CD14-positive monocyte (primary cell): ENCODE data around the gene OLR1. TPM values are rescaled to one million over a fixed set of nuclear protein-coding genes. Genes with fewer than 3 reads are reported as not detected.

Experiments
- DNase-seq, 3 donors: peaks; one replicate each; pipeline ENCODE4 v3.0.0-alpha.2; 2011 to 2022
- H2AFZ ChIP-seq: 2 replicates; pipeline ENCODE4 v1.6.0; 2012; ENCODE audit warnings: mild to moderate bottlenecking, low read depth, low read length, inconsistent platforms; ENCODE audit not compliant: insufficient read depth, poor library complexity, severe bottlenecking
- H3K27ac ChIP-seq, 2 donors: 1 replicate in 1 of 2; 2 replicates in 1 of 2; pipeline ENCODE4 v1.5.1; 2012 to 2013; ENCODE audit warnings: low read length in 2 of 2, control low read depth in 1 of 2, inconsistent platforms in 1 of 2, low read depth in 1 of 2, mild to moderate bottlenecking in 1 of 2
- H3K27me3 ChIP-seq, 2 donors: one replicate each; pipeline versions ENCODE4 v1.6.0 to v1.6.1; 2011 to 2013; ENCODE audit warnings: low read length in 2 of 2; ENCODE audit not compliant: control insufficient read depth in 2 of 2, insufficient read depth in 2 of 2
- H3K36me3 ChIP-seq, 2 donors: replicated peaks in 1 of 2; 1 replicate in 1 of 2; 2 replicates in 1 of 2; pipeline versions ENCODE4 v1.5.1 to v1.6.1; 2012 to 2013; ENCODE audit warnings: low read length in 2 of 2, control low read depth in 1 of 2, inconsistent platforms in 1 of 2, mild to moderate bottlenecking in 1 of 2; ENCODE audit not compliant: insufficient read depth in 2 of 2, control insufficient read depth in 1 of 2
- H3K4me1 ChIP-seq, 2 donors: 1 replicate in 1 of 2; 2 replicates in 1 of 2; pipeline versions ENCODE4 v1.5.1 to v1.6.1; 2012 to 2013; ENCODE audit warnings: low read length in 2 of 2, control low read depth in 1 of 2, inconsistent platforms in 1 of 2, mild to moderate bottlenecking in 1 of 2, moderate library complexity in 1 of 2; ENCODE audit not compliant: insufficient read depth in 2 of 2, control insufficient read depth in 1 of 2
- H3K4me2 ChIP-seq: replicated peaks from 2 replicates; pipeline ENCODE3; 2012; ENCODE audit warnings: low read length, moderate library complexity, mild to moderate bottlenecking; ENCODE audit not compliant: poor library complexity, severe bottlenecking; ENCODE audit errors: extremely low read depth
- H3K4me3 ChIP-seq, 3 experiments: fragments of 200-600 bp in 1 of 3; sonication (generic) in 1 of 3; replicated peaks in 1 of 3; 1 replicate in 2 of 3; 2 replicates in 1 of 3; pipeline ENCODE4 v1.5.1; 2011 to 2013; ENCODE audit warnings: low read length in 3 of 3, mild to moderate bottlenecking in 3 of 3, control low read depth in 2 of 3, low read depth in 2 of 3, inconsistent platforms in 1 of 3, moderate library complexity in 1 of 3
- H3K79me2 ChIP-seq: 2 replicates; pipeline ENCODE4 v1.6.0; 2012; ENCODE audit warnings: mild to moderate bottlenecking, control low read depth, inconsistent platforms, low read length, moderate library complexity; ENCODE audit not compliant: insufficient read depth
- H3K9ac ChIP-seq: 2 replicates; pipeline ENCODE4 v1.6.0; 2017; ENCODE audit warnings: low read length, mild to moderate bottlenecking; ENCODE audit not compliant: insufficient read depth, poor library complexity, severe bottlenecking
- H3K9me3 ChIP-seq, 2 donors: replicated peaks in 1 of 2; 1 replicate in 1 of 2; 2 replicates in 1 of 2; pipeline versions ENCODE4 v1.5.1 to v1.6.1; 2012 to 2013; ENCODE audit warnings: low read length in 2 of 2, control low read depth in 1 of 2; ENCODE audit not compliant: control insufficient read depth in 1 of 2, insufficient read depth in 1 of 2
- H4K20me1 ChIP-seq: 2 replicates; pipeline ENCODE4 v1.6.0; 2012; ENCODE audit warnings: mild to moderate bottlenecking, low read length, control low read depth, moderate library complexity; ENCODE audit not compliant: insufficient read depth
- H3K27ac Mint-ChIP-seq, 7 donors: one replicate each; pipeline ENCODE4 v1.8.0; 2020; ENCODE audit warnings: mild to moderate bottlenecking in 7 of 7, mixed read lengths in 7 of 7, moderate library complexity in 6 of 7, inconsistent platforms in 2 of 7
- H3K27me3 Mint-ChIP-seq, 3 donors: one replicate each; pipeline ENCODE4 v1.8.0; 2021 to 2022; ENCODE audit warnings: low read depth in 3 of 3, mild to moderate bottlenecking in 3 of 3, mixed read lengths in 3 of 3, moderate library complexity in 3 of 3, inconsistent platforms in 1 of 3
- H3K36me3 Mint-ChIP-seq, 2 donors: one replicate each; pipeline ENCODE4 v1.8.0; 2020; ENCODE audit warnings: mixed read lengths in 2 of 2, inconsistent platforms in 1 of 2, mild to moderate bottlenecking in 1 of 2
- H3K4me1 Mint-ChIP-seq: one replicate; pipeline ENCODE4 v1.8.0; 2020; ENCODE audit warnings: mild to moderate bottlenecking, mixed read lengths
- H3K4me3 Mint-ChIP-seq, 2 donors: one replicate each; pipeline ENCODE4 v1.8.0; 2020; ENCODE audit warnings: mild to moderate bottlenecking in 2 of 2, mixed read lengths in 2 of 2, moderate library complexity in 1 of 2
- H3K9me3 Mint-ChIP-seq, 7 donors: one replicate each; pipeline ENCODE4 v1.8.0; 2020 to 2022; ENCODE audit warnings: mixed read lengths in 7 of 7, mild to moderate bottlenecking in 6 of 7, moderate library complexity in 6 of 7, inconsistent platforms in 2 of 7
- WGBS: methylation state at CpG from one replicate; pipeline ENCODE4 v1.1.5; 2013; ENCODE audit warnings: missing lambda C conversion rate; ENCODE audit not compliant: insufficient coverage; 5-methylcytosine and 5-hydroxymethylcytosine counted together
- intact Hi-C, 2 donors: fragments of 100-400 bp; cut with micrococcal nuclease; formaldehyde crosslinking; loops; one replicate each; pipeline versions ENCODE4 v1.15.0 to v1.15.1; 2023
- polyA plus RNA-seq, 3 donors: library from polyadenylated mRNA; depleted of rRNA in 1 of 3; unstranded in 2 of 3; stranded (reverse) in 1 of 3; fragments of 300-500 nt in 2 of 3; fragments of >200 nt in 1 of 3; fragmentation: Illumina TruSeq in 2 of 3; gene quantifications; 1 replicate in 2 of 3; 2 replicates in 1 of 3; pipeline ENCODE4 v1.2.3, GENCODE V29; 2012 to 2021
- TF ChIP-seq, protein P1 (sequence below): fragments of 200-600 bp; IDR thresholded peaks from one replicate; pipeline ENCODE4 v1.8.0; 2022; ENCODE audit warnings: antibody characterized with exemption, mild to moderate bottlenecking

The OLR1 gene
- polyA plus RNA-seq, 3 donors, result 0.88 to 12.9 (median 0.99) TPM

DNA sequence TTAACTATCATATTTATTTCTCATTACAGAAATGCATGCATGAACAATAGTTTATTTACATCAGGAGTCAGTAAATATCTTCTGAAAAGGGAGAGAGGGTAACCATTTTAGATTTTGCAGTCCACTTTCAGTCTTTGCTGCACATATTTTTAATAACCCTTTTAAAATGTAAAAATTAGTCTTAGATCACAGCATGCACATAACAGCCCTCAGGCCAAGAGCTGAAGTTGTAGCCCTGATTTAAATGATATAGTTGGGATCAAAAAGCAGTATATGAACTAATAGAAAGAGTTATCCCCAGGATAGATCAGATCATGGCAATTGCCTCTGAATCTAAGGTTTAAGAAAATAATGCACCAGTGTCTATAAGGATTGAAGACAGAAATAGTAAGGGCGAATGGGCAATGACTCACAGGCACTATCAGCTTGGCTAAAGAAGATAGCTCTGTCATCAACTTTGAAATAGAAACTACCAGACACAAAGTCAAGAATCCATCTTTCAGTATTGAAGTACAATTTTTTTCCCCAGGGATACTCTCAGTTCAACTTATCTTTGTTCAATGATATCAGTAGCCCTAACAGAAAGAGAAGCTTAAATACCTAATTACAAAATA lies 28.8 kb downstream of the OLR1 start:
- 0% methylated on average over 1 of the region's 1 CpG for WGBS
- no peak overlapping the region for H3K27ac ChIP-seq
- H3K9ac ChIP-seq, result no peak overlapping the region
- no peaks in the 10 kb centered on the region for H3K9me3 ChIP-seq
- no peaks in the 10 kb centered on the region for H3K27me3 ChIP-seq
- peaks cover 0 to 5% (median 4%) of the 10 kb centered on the region in 3 donors for H3K27me3 Mint-ChIP-seq
- no peaks in the 10 kb centered on the region for H3K79me2 ChIP-seq
- H3K36me3 ChIP-seq, result no peaks in the 10 kb centered on the region
- H3K4me2 ChIP-seq, result no peak overlapping the region
- DNase-seq, result no peak
- TF ChIP-seq, protein P1, sequence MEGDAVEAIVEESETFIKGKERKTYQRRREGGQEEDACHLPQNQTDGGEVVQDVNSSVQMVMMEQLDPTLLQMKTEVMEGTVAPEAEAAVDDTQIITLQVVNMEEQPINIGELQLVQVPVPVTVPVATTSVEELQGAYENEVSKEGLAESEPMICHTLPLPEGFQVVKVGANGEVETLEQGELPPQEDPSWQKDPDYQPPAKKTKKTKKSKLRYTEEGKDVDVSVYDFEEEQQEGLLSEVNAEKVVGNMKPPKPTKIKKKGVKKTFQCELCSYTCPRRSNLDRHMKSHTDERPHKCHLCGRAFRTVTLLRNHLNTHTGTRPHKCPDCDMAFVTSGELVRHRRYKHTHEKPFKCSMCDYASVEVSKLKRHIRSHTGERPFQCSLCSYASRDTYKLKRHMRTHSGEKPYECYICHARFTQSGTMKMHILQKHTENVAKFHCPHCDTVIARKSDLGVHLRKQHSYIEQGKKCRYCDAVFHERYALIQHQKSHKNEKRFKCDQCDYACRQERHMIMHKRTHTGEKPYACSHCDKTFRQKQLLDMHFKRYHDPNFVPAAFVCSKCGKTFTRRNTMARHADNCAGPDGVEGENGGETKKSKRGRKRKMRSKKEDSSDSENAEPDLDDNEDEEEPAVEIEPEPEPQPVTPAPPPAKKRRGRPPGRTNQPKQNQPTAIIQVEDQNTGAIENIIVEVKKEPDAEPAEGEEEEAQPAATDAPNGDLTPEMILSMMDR, result no peak
- H3K4me1 ChIP-seq, result peaks cover 6 to 7% of the 10 kb centered on the region in 2 donors
- H3K9me3 Mint-ChIP-seq, result no peaks in the 10 kb centered on the region
- no peaks in the 10 kb centered on the region for H3K36me3 Mint-ChIP-seq
- H3K4me3 ChIP-seq, result no peak overlapping the region
- no peak overlapping the region for H2AFZ ChIP-seq
- H3K4me1 Mint-ChIP-seq, result peaks cover 5% of the 10 kb centered on the region
- no peaks in the 10 kb centered on the region for H4K20me1 ChIP-seq
- intact Hi-C loops, result loop anchor here (5.0 to 10.0 kb wide), 2 partner anchors 328 to 396 kb away; no protein-coding TSS in a partner anchor
- H3K27ac Mint-ChIP-seq, result no peak overlapping the region
- no peak overlapping the region for H3K4me3 Mint-ChIP-seq

DNA sequence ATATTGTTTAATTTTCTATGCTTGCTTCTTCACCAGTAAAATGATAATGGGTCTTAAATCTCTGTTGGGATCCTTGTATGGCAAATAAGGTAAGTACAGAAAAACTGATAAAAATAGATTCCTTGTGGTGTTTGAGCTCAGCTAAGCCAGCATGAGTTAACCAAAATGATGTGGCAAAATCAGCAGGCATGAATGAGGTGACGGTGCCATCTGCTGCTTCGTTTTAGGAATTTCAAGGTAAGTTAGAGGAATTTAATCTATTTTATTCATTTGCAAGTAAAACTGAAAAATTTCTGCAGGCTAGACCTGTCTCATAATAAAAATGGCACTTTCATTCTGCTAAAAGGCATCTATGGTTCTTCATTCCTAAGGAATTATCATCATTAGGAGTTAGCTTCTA lies 31.9 kb downstream of the OLR1 start:
- no peaks in the 10 kb centered on the region for H4K20me1 ChIP-seq
- Mint-ChIP-seq H3K27ac (peak overlapping the region; percentile 5 to 73 (median 49)), H3K36me3 (no peaks in the 10 kb centered on the region), H3K9me3 (peaks cover 0 to 2% (median 0%) of the 10 kb centered on the region in 7 donors), H3K4me3 (no peak overlapping the region), H3K4me1 (peaks cover 14% of the 10 kb centered on the region), H3K27me3 (peaks cover 2 to 5% (median 3%) of the 10 kb centered on the region in 3 donors)
- no peaks in the 10 kb centered on the region for H3K9me3 ChIP-seq
- H3K27me3 ChIP-seq, result no peaks in the 10 kb centered on the region
- no peak overlapping the region for H2AFZ ChIP-seq
- H3K27ac ChIP-seq, result no peak overlapping the region
- peak overlapping the region; percentile 26 for H3K4me2 ChIP-seq
- intact Hi-C loops, result loop anchor here (5.0 to 10.0 kb wide), 2 partner anchors 325 to 393 kb away; no protein-coding TSS in a partner anchor
- no peak overlapping the region for H3K9ac ChIP-seq
- H3K36me3 ChIP-seq, result no peaks in the 10 kb centered on the region
- H3K4me3 ChIP-seq, result no peak overlapping the region
- H3K4me1 ChIP-seq, result peaks cover 6 to 7% of the 10 kb centered on the region in 2 donors
- WGBS, result no CpG with 5 or more reads among the region's 2 CpGs
- TF ChIP-seq, protein P1, result peak; percentile 82
- DNase-seq, result peak; percentile 72 to 81 (median 75)
- H3K79me2 ChIP-seq, result no peaks in the 10 kb centered on the region
